H1 (cell line): ENCODE data around the gene GNLY. TPM values are rescaled to one million over a fixed set of nuclear protein-coding genes. Genes with fewer than 3 reads are reported as not detected.

Experiments used
- CTCF ChIA-PET: fragments of 300-600 bp; sonication (Branson Sonifier 250); formaldehyde crosslinking; loops from one replicate; lab custom pipeline; 2021; ENCODE audit not compliant: partially characterized antibody; lab: Charles Lee
- POLR2A ChIA-PET: fragments of 300-600 bp; sonication (Branson Sonifier 250); formaldehyde crosslinking; loops from one replicate; lab custom pipeline; 2021; ENCODE audit warnings: inconsistent platforms; ENCODE audit not compliant: partially characterized antibody; lab: Charles Lee
- DNase-seq, 2 experiments: peaks; one replicate each; pipeline versions ENCODE4 v3.0.0 to v3.0.0-alpha.2; 2010 to 2022; ENCODE audit warnings: low spot score in 2 of 2, low read depth in 1 of 2, mixed read lengths in 1 of 2
- FAIRE-seq: peaks from 2 replicates; lab custom pipeline; 2011; peaks lifted over from hg19 to GRCh38; lab: Jason Lieb, UNC
- H2AFZ ChIP-seq: 2 replicates; pipeline ENCODE4 v1.8.1; 2012; ENCODE audit warnings: low read length, inconsistent platforms
- H2AK5ac ChIP-seq: 2 replicates; pipeline ENCODE4 v1.6.1; 2013; ENCODE audit warnings: low read depth, low read length
- H2BK120ac ChIP-seq: replicated peaks from 2 replicates; pipeline ENCODE3; 2013; ENCODE audit warnings: low read depth, low read length, inconsistent platforms
- H2BK12ac ChIP-seq: 2 replicates; pipeline ENCODE4 v1.6.1; 2013; ENCODE audit warnings: low read depth, low read length
- H2BK15ac ChIP-seq: 2 replicates; pipeline ENCODE4 v1.6.1; 2013; ENCODE audit warnings: low read length
- H2BK20ac ChIP-seq: 2 replicates; pipeline ENCODE4 v1.6.1; 2013; ENCODE audit warnings: low read length
- H2BK5ac ChIP-seq: 2 replicates; pipeline ENCODE4 v1.6.1; 2013; ENCODE audit warnings: low read depth, low read length
- H3K14ac ChIP-seq: 2 replicates; pipeline ENCODE4 v1.6.1; 2013; ENCODE audit warnings: inconsistent platforms; ENCODE audit not compliant: insufficient read length
- H3K18ac ChIP-seq: 2 replicates; pipeline ENCODE4 v1.6.1; 2013; ENCODE audit warnings: low read length; ENCODE audit errors: extremely low read depth
- H3K23ac ChIP-seq: 2 replicates; pipeline ENCODE4 v1.6.1; 2013; ENCODE audit warnings: inconsistent platforms; ENCODE audit not compliant: insufficient read length
- H3K23me2 ChIP-seq: 2 replicates; pipeline ENCODE4 v1.6.1; 2013; ENCODE audit warnings: low read depth, low read length
- H3K27ac ChIP-seq: 2 replicates; pipeline ENCODE4 v1.6.1; 2011; ENCODE audit warnings: low read depth, low read length, inconsistent platforms
- H3K27me3 ChIP-seq, 4 experiments: replicated peaks in 1 of 4; 1 replicate in 1 of 4; 2 replicates in 3 of 4; pipeline versions ENCODE4 v1.6.1 to v1.8.1; 2011 to 2013; ENCODE audit warnings: low read length in 3 of 4, mild to moderate bottlenecking in 3 of 4, inconsistent platforms in 2 of 4, mixed read lengths in 2 of 4, moderate library complexity in 1 of 4; ENCODE audit not compliant: control insufficient read depth in 3 of 4, insufficient read depth in 3 of 4; ENCODE audit errors: extremely low read depth in 1 of 4
- H3K36me3 ChIP-seq, 4 experiments: 2 replicates each; pipeline versions ENCODE4 v1.6.1 to v1.8.1; 2011 to 2013; ENCODE audit warnings: mild to moderate bottlenecking in 4 of 4, low read length in 3 of 4, moderate library complexity in 2 of 4, control low read depth in 1 of 4, inconsistent platforms in 1 of 4; ENCODE audit not compliant: insufficient read depth in 4 of 4, control insufficient read depth in 2 of 4
- H3K4ac ChIP-seq: replicated peaks from 2 replicates; pipeline ENCODE3; 2013; ENCODE audit warnings: low read length, low read depth, mixed read lengths, inconsistent platforms; ENCODE audit not compliant: insufficient read length
- H3K4me1 ChIP-seq, 4 experiments: replicated peaks in 1 of 4; 1 replicate in 1 of 4; 2 replicates in 3 of 4; pipeline versions ENCODE4 v1.6.1 to v1.8.1; 2011 to 2013; ENCODE audit warnings: low read length in 3 of 4, inconsistent platforms in 2 of 4, mixed read lengths in 1 of 4; ENCODE audit not compliant: insufficient read depth in 4 of 4, control insufficient read depth in 3 of 4
- H3K4me2 ChIP-seq, 2 experiments: 2 replicates each; pipeline versions ENCODE4 v1.6.1 to v1.8.1; 2011 to 2013; ENCODE audit warnings: low read depth in 2 of 2, low read length in 2 of 2, control low read depth in 1 of 2, inconsistent platforms in 1 of 2, mild to moderate bottlenecking in 1 of 2; ENCODE audit not compliant: insufficient read depth in 1 of 2
- H3K4me3 ChIP-seq, 4 experiments: fragments of 200-600, 300-600 bp in 1 of 4; sonication (generic), shearing (Covaris generic), sonication (Bioruptor Twin) in 1 of 4; 2 replicates each; pipeline versions ENCODE4 v1.5.1 to v1.8.1; 2011 to 2016; ENCODE audit warnings: low read length in 4 of 4, low read depth in 3 of 4, control low read depth in 2 of 4, inconsistent platforms in 2 of 4, mild to moderate bottlenecking in 2 of 4, mixed read lengths in 1 of 4, moderate library complexity in 1 of 4; ENCODE audit not compliant: insufficient read depth in 2 of 4; ENCODE audit errors: extremely low read depth in 1 of 4
- H3K56ac ChIP-seq: replicated peaks from 2 replicates; pipeline ENCODE3; 2013; ENCODE audit warnings: low read depth, mild to moderate bottlenecking, mixed read lengths, low read length, inconsistent platforms; ENCODE audit not compliant: insufficient read length
- H3K79me1 ChIP-seq: 2 replicates; pipeline ENCODE4 v1.6.1; 2013; ENCODE audit warnings: low read depth, low read length, control low read depth
- H3K79me2 ChIP-seq, 2 experiments: 2 replicates each; pipeline versions ENCODE4 v1.6.1 to v1.8.1; 2012 to 2013; ENCODE audit warnings: low read length in 2 of 2, mild to moderate bottlenecking in 2 of 2, inconsistent platforms in 1 of 2; ENCODE audit not compliant: insufficient read depth in 2 of 2, control insufficient read depth in 1 of 2
- H3K9ac ChIP-seq, 4 experiments: replicated peaks in 1 of 4; 1 replicate in 1 of 4; 2 replicates in 3 of 4; pipeline versions ENCODE4 v1.6.1 to v1.8.1; 2011 to 2013; ENCODE audit warnings: low read depth in 3 of 4, low read length in 3 of 4, control low read depth in 2 of 4, mild to moderate bottlenecking in 2 of 4, moderate library complexity in 2 of 4, inconsistent platforms in 1 of 4; ENCODE audit errors: extremely low read depth in 1 of 4
- H3K9me3 ChIP-seq, 2 experiments: 2 replicates each; pipeline versions ENCODE4 v1.6.1 to v1.8.1; 2012 to 2013; ENCODE audit warnings: mild to moderate bottlenecking in 2 of 2, moderate library complexity in 2 of 2, control low read depth in 1 of 2, inconsistent platforms in 1 of 2, low read depth in 1 of 2, low read length in 1 of 2, mixed read lengths in 1 of 2; ENCODE audit not compliant: insufficient read depth in 2 of 2
- H4K20me1 ChIP-seq, 2 experiments: replicated peaks in 1 of 2; 2 replicates each; pipeline versions ENCODE3 to v1.8.1; 2011 to 2013; ENCODE audit warnings: inconsistent platforms in 2 of 2, low read length in 2 of 2, mild to moderate bottlenecking in 1 of 2; ENCODE audit not compliant: insufficient read depth in 2 of 2, control insufficient read depth in 1 of 2
- H4K5ac ChIP-seq: 2 replicates; pipeline ENCODE4 v1.6.1; 2013; ENCODE audit warnings: low read length, low read depth, mixed read lengths, inconsistent platforms; ENCODE audit not compliant: insufficient read length
- H4K8ac ChIP-seq: 2 replicates; pipeline ENCODE4 v1.8.0; 2013; ENCODE audit warnings: mild to moderate bottlenecking, moderate library complexity, low read length, inconsistent platforms; ENCODE audit not compliant: insufficient read depth; ENCODE audit errors: extremely low read depth
- H4K91ac ChIP-seq: replicated peaks from 2 replicates; pipeline ENCODE3; 2013; ENCODE audit warnings: low read length, mixed read lengths, inconsistent platforms; ENCODE audit not compliant: insufficient read length
- TCF12 ChIP-seq: IDR thresholded peaks from 2 replicates; pipeline ENCODE4 v1.6.1; 2011; ENCODE audit warnings: low read depth, mild to moderate bottlenecking, low read length
- WGBS, 2 experiments: shearing (Covaris generic) in 1 of 2; methylation state at CpG; one replicate each; pipeline versions ENCODE4 v1.1.6 to v1.1.7; 2013 to 2015; ENCODE audit warnings: low lambda C conversion rate in 2 of 2, mixed read lengths in 2 of 2, inconsistent platforms in 1 of 2, low coverage in 1 of 2, missing lambda C conversion rate in 1 of 2; ENCODE audit not compliant: insufficient replicate concordance in 2 of 2, insufficient coverage in 1 of 2, insufficient read length in 1 of 2; ENCODE audit errors: extremely low coverage in 1 of 2, missing lambda C conversion rate in 1 of 2; 5-methylcytosine and 5-hydroxymethylcytosine counted together
- polyA plus RNA-seq, 7 experiments: library from polyadenylated mRNA; depleted of rRNA in 3 of 7; stranded (reverse) in 5 of 7; unstranded in 2 of 7; fragments of >200 nt in 5 of 7; fragments of 200-250 nt in 2 of 7; gene quantifications; 1 replicate in 5 of 7; 2 replicates in 1 of 7; 4 replicates in 1 of 7; pipeline versions ENCODE4 v1.2.1 to v1.2.3, GENCODE V29; 2011 to 2013; ENCODE audit warnings: missing spikeins in 2 of 7, mixed read lengths in 2 of 7
- total RNA-seq: library from RNA; stranded (reverse); fragmentation: NEBNext Ultra II Directional; extraction: Animal tissue kit (Norgen Biotek cat#: 25700); gene quantifications from 2 replicates; pipeline ENCODE4 v1.2.1, GENCODE V29; 2021

The GNLY gene
- total and polyA plus RNA-seq, 2 of the 8 experiments (the other 6 are each of a cell fraction or from before 2014, with no cell fraction given), result 0.03 TPM; not detected in 1

GRCh38 chr2:85747441-85747840 is 53.3 kb downstream of the GNLY start:
- H2BK15ac ChIP-seq, result no peak overlapping the region
- DNase-seq, result no peak
- no peak overlapping the region for H3K27ac ChIP-seq
- no peak for FAIRE-seq
- H3K27me3 ChIP-seq, result peaks cover 15 to 26% (median 20%) of the 10 kb centered on the region in 4 experiments
- no peak overlapping the region for H3K56ac ChIP-seq
- no peaks in the 10 kb centered on the region for H3K9me3 ChIP-seq
- no peaks in the 10 kb centered on the region; the same call in 1 of the 2 replicates for H3K23me2 ChIP-seq
- H4K20me1 ChIP-seq, result no peaks in the 10 kb centered on the region
- H3K9ac ChIP-seq, result no peak overlapping the region
- no peak overlapping the region for H3K14ac ChIP-seq
- POLR2A ChIA-PET, result no interaction called here
- no peaks in the 10 kb centered on the region for H3K36me3 ChIP-seq
- no peak overlapping the region for H2BK20ac ChIP-seq
- no peak overlapping the region for H4K8ac ChIP-seq
- 89% methylated on average over 3 of the region's 3 CpGs; no CpG with 5 or more reads in 1 of the 2 experiments for WGBS, 2 experiments
- H4K91ac ChIP-seq, result no peak overlapping the region
- H3K4me3 ChIP-seq, result no peak overlapping the region
- H3K79me2 ChIP-seq, result no peaks in the 10 kb centered on the region
- H3K4ac ChIP-seq, result no peak overlapping the region
- no peak for TF ChIP-seq TCF12
- H2BK5ac ChIP-seq, result no peak overlapping the region
- H3K23ac ChIP-seq, result no peak overlapping the region
- no peak overlapping the region for H2AFZ ChIP-seq
- CTCF ChIA-PET, result interaction anchor here (0.7 to 47.8 kb wide), 10 partner anchors 10 to 140 kb away, joined by 3 to 986 read pairs (median 6); no protein-coding TSS in a partner anchor
- H4K5ac ChIP-seq, result no peak overlapping the region
- no peaks in the 10 kb centered on the region for H3K79me1 ChIP-seq
- H2BK120ac ChIP-seq, result no peak overlapping the region
- no peak overlapping the region for H3K4me2 ChIP-seq
- H3K18ac ChIP-seq, result no peak overlapping the region
- no peak overlapping the region for H2BK12ac ChIP-seq
- H3K4me1 ChIP-seq, result peaks cover 0 to 2% (median 0%) of the 10 kb centered on the region in 4 experiments; a peak in 1 of 7 replicates
- H2AK5ac ChIP-seq, result no peak overlapping the region
